Measurements from ENCODE around the gene CEMIP.

GRCh38 chr15:80990955-80991354, 211.8 kb downstream of the CEMIP start:
- TF ChIP-seq POLR2AphosphoS5 (IDR thresholded peaks at IDR 0.05; ENCODE audit: low read depth, low read length) (no peak), MEF2A (IDR thresholded peaks at IDR 0.05; ENCODE audit: borderline replicate concordance, low read depth) (no peak), CTCF (IDR thresholded peaks at IDR 0.05) (no peak), EP300 (IDR thresholded peaks at IDR 0.05; ENCODE audit: borderline replicate concordance in 1 of 2, low read depth in 1 of 2, low read length in 1 of 2) (no peak), MXI1 (IDR thresholded peaks at IDR 0.05; ENCODE audit: low read depth, low read length) (no peak), GABPA (IDR thresholded peaks at IDR 0.05; ENCODE audit: low read depth) (no peak), USF2 (IDR thresholded peaks at IDR 0.05; ENCODE audit: borderline replicate concordance, low read depth, low read length) (no peak), FOSL2 (IDR thresholded peaks at IDR 0.05; ENCODE audit: borderline replicate concordance, low read depth) (no peak), ELF1 (IDR thresholded peaks at IDR 0.05) (no peak), CHD2 (IDR thresholded peaks at IDR 0.05; ENCODE audit: low read length, partially characterized antibody) (no peak), RXRA (IDR thresholded peaks at IDR 0.05; ENCODE audit: borderline replicate concordance, low read depth) (no peak)
